GM10847 (cell line): ENCODE measurements around the gene RARRES2.

ENCODE experiments used
- POLR2A ChIP-seq: IDR thresholded peaks from 2 replicates; pipeline ENCODE4 v1.6.1; 2011; ENCODE audit not compliant: insufficient read length; ENCODE audit errors: extremely low read depth

The RARRES2 gene

GRCh38 chr7:150369748-150370501, 28.5 kb upstream of the RARRES2 start:
- TF ChIP-seq POLR2A, result no peak

DNA sequence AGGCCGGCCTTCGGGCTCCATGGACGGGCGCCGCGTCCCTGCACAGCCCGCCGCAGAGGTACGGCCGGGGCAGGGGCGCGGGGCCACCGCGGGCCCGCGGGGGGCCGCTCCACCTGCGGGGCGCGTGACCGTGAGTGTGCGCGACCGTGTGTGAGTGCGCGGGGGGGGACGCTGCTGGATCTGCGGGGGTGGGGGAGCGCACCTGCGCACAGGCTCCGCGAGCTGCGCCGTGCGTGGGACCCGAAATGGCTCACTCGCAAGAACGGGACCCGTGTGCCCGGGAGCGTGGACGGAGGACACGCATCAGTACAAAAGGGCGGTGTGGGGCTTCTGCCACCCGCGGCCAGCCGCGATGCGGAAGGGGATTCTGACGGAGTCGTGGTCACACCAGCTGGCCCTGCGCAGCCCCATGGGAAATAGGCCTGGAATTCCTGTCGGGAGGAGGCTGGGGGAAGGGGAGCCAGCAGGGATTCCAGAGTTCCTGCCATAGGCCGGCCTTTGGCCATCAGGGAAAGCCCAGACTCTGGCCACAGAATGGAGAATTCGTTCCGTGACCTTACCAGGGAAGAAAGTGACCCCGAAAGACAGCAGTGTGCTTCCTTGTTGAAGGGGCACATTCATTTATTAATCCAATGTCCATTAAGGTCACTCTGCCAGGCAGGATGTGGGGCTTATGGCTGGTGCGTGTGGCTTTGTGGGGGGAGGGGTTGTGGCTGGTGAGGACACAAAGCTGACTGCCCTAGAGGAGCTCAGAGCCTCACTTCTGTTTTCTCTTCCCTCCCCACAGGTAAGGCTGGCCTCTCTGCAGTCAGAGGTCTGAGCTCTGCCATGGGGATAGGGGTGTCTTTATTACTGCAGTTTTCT, 27.7 kb upstream of the RARRES2 start:
- TF ChIP-seq POLR2A, result peak; percentile 36

DNA sequence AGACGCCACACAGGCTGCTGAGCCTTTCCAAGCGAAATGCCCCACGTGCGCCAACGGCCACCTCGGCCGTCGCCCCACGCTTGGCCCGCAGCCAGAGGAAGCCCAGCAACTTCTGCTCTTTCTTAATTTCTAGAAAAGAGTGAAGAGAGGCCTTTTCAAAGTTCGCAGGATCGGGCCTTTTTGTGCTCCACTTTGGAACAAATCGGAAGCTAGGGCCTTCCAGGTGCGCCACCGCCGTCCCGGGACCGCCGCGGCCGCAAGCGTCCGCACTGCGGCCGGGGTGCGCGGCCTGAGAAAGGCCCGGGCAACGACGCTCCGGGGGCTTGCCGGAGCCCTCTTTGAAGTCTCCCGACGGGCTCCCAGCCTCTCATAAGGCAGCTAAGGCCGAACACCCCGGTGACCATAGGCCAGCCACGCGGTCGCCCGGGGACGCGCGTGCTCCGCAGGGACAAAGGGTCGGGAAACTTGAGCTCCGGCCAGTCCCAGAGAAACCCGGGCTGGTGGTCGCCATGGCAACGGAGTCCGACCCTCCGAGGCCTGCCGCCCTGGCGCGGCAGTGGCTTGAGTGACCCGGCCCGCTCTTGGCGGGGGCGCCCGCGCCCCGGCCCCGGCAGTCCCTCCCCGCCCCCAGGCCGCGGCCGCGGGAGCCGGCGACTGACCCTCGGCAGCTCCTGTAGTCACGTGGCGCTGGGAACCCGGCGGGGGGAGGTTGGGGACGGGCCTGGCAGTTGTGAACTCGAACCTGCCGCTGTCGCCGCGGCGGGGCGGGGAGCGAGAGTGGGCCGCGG, 26.9 kb upstream of the RARRES2 start, which contains the start of gene REPIN1:
Gene REPIN1, plus strand, starts transcription at position 727 of the 788 bp plus-strand sequence. CDS start 890 bp downstream, outside the sequence.
- peak; percentile 73 for TF ChIP-seq POLR2A

DNA sequence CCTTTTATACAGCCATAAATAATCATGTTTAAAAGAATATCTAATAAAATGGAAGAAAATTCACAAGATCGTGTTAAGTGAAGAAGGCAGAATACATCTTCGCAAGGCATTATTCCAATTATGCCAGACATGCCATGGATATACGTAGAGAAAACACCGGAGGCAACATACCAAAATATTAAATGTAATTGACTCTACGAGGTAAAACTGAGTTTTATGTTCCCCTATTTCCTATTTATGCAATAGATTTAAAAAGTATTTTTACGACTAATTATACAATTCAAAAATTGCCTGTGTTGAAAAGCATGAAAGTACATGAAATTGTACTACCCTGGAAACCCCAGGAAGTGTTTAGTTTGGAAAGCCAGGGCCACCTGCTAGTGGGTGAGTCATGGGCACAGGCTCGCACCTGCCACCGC, 26.3 kb upstream of the RARRES2 start:
- TF ChIP-seq POLR2A, result no peak

DNA sequence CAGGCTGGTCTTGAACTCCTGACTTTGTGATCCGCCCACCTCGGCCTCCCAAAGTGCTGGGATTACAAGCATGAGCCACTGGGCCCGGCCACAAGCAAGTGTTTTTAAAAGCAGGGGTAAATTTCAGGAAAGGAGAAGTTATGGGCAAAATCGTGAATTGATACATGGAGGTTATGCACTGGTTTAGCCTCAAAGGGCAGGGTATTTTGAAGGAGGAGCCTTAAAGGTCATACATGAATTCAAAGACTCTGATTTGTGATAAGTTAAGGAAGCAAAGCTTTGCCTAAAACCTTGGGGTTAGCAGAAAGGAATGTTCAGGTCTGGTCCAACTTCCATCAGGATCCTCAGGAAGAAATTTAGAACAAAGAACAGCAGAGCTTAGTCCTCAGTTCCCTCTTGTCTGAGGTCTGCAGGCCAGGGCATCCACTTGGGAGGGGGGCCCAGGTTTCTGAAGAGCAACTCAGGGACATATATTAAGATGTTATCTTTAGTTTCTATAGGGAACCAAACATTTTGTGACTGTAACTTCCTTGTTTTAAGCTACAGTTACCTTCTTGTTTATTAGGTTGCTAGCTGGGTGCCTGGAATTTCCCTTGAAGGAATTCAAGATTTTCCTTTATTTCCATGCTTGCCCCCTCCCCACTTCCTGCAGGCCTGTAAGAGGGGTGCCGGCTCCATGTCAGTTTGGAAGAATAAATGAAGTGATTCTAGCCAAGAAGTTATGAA, 24.4 kb upstream of the RARRES2 start:
- no peak for TF ChIP-seq POLR2A

DNA sequence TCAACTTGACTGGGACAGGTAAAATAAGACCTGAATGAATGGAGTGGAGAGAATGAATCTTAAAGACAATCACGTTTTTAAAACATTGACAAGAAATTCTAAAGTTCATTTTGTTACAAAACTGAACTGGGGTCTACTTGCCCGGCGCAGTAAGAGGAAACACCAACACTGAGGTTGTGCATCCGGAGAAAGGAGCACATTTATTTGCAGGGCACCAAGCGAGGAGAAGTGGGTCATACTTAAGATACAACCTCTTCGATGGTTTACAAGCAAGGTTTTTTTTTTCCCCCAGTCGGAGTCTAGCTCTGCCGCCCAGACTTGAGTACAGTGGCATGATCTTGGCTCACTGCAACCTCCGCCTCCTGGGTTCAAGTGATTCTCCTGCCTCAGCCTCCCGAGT, 23.8 kb upstream of the RARRES2 start:
- no peak for TF ChIP-seq POLR2A

- no peak for TF ChIP-seq POLR2A
Measured at GRCh38 chr7:150363872-150364271, 22.4 kb upstream of the RARRES2 start.

- no peak for TF ChIP-seq POLR2A
Measured at GRCh38 chr7:150363370-150363769, 21.9 kb upstream of the RARRES2 start.

DNA sequence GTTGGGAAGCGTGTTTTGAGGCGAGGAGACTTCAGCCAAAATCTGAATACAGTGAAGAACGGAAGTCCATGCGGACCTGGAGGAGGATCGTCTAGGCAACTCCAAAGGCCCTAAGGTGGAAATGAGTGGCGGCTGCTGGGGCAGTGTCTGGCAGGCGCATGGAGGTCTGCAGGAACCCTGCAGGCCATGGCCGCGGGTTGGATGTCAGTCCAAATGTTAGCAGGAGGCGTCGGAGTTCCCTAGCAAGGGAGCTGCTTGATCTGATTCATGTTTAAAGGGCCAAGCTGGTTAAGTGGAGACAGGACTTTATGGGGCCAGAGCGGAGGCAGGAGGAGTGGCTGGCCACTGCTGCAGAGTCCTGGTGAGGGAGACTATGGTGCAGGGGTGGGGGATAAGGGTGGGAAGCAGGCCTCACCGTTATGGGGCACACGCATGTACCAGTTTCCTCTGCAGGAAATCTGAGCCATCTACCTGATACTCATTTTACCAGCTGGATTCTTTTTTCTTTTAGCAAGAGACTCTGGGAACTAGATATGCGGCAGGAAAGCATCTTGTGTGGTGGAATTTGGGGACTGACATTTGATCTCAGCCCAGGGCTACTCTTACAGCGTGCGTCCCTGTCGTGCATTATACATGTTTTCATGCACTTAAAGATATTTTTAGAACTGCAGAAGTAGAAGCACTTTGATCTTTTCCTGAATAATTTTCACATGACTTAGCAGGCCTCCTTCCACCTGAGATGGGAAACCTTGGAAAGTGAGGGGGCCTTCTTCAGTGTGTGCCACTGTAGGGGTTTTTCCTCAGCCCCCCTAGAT, 20.6 kb upstream of the RARRES2 start:
- no peak for TF ChIP-seq POLR2A

DNA sequence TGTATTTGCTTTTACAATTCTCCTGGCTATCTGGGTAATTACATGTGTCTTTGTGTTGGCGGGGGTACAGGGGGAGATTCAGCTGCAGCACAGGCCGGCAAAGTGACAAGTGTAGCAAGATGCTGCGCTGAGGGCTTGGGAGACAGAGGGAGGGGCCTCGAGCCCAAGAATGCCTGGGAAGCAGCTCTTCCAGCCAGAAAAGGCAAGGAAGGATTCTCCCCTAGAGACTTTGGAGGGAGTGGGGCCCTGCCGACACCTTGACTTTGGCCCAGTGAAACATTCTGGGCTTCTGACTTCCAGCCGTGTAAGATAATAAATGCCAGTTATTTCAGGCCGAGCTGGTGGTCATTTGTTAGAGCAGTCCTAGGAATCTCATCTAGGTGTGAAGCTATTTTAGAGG, 20.0 kb upstream of the RARRES2 start:
- TF ChIP-seq POLR2A, result no peak

GRCh38 chr7:150360363-150361058, 19.1 kb upstream of the RARRES2 start:
- TF ChIP-seq POLR2A, result no peak

DNA sequence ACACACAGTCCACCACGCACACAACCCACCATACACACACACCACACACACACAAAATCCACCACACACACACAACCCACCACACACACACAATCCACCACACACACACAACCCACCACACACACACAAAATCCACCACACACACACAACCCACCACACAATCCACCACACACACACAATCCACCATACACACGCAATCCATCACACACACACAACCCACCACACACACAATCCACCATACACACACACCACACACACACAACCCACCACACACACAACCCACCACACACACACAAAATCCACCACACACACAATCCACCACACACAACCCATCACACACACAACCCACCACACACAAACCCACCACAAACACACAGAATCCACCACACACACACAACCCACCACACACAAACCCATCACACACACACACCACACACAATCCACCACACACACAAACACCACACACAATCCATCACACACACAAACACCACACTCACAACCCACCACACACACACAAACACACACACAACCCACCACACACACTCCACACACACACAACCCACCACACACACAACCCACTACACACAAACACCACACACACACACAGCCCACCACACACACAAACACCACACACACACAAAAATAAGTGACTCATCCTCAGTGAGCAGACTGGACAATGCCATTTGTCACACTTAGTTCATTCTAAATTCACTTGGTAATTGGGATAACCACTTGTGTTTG, 18.4 kb upstream of the RARRES2 start:
- no peak for TF ChIP-seq POLR2A
